ENCODE data around the gene TAS2R40.

The TAS2R40 gene

DNA sequence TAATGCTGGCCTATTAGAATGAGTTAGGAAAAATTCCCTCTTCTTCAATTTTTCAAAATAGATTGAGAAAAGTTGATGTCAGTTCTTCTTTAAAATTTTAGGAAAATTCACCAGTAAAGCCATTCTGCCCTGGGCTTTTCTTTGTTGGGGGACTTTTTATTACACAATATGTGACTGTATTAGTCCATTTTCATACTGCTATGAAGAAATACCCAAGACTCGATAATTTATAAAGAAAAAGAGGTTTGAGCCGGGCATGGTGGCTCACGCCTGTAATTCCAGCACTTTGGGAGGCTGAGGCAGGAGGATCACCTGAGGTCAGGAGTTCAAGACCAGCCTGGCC, 12.7 kb downstream of the TAS2R40 start:
- no peak for TF ChIP-seq POLR2AphosphoS5 (IDR thresholded peaks at IDR 0.05; ENCODE audit: low read depth, low read length)

DNA sequence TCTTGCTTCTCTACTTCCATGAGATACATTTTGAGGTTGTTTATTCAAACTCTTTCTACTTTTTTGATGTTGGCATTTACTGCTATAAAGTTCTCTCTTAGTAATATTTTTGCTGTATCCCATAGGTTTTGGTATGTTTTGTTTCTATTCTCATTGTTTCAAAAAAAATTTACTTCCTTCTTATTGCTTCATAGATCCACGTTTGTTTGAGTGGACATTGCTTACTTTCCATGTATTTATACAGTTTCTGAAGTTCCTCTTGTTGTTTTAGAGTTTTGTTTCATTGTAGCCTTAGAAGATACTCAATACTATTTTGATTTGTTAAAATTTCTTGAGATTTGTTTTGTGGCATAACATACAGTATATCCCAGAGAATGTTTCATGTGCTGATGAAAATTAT, 13.7 kb downstream of the TAS2R40 start:
- no peak for TF ChIP-seq SIN3A (IDR thresholded peaks at IDR 0.05; ENCODE audit: borderline replicate concordance, insufficient read depth, low read length)
- no peak for TF ChIP-seq FOXP2 (optimal IDR thresholded peaks at IDR 0.05; ENCODE audit: borderline replicate concordance, extremely low read depth, extremely low read length, insufficient read depth)
- TF ChIP-seq, protein P1, sequence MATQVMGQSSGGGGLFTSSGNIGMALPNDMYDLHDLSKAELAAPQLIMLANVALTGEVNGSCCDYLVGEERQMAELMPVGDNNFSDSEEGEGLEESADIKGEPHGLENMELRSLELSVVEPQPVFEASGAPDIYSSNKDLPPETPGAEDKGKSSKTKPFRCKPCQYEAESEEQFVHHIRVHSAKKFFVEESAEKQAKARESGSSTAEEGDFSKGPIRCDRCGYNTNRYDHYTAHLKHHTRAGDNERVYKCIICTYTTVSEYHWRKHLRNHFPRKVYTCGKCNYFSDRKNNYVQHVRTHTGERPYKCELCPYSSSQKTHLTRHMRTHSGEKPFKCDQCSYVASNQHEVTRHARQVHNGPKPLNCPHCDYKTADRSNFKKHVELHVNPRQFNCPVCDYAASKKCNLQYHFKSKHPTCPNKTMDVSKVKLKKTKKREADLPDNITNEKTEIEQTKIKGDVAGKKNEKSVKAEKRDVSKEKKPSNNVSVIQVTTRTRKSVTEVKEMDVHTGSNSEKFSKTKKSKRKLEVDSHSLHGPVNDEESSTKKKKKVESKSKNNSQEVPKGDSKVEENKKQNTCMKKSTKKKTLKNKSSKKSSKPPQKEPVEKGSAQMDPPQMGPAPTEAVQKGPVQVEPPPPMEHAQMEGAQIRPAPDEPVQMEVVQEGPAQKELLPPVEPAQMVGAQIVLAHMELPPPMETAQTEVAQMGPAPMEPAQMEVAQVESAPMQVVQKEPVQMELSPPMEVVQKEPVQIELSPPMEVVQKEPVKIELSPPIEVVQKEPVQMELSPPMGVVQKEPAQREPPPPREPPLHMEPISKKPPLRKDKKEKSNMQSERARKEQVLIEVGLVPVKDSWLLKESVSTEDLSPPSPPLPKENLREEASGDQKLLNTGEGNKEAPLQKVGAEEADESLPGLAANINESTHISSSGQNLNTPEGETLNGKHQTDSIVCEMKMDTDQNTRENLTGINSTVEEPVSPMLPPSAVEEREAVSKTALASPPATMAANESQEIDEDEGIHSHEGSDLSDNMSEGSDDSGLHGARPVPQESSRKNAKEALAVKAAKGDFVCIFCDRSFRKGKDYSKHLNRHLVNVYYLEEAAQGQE (IDR thresholded peaks at IDR 0.05; ENCODE audit: insufficient read depth in 1 of 2, low read depth in 2 of 2, low read length in 2 of 2), result no peak
- no peak for TF ChIP-seq TAF1 (IDR thresholded peaks at IDR 0.05; ENCODE audit: borderline replicate concordance, insufficient read depth, low read length)
- TF ChIP-seq POLR2AphosphoS5 (IDR thresholded peaks at IDR 0.05; ENCODE audit: low read depth, low read length), result no peak

DNA sequence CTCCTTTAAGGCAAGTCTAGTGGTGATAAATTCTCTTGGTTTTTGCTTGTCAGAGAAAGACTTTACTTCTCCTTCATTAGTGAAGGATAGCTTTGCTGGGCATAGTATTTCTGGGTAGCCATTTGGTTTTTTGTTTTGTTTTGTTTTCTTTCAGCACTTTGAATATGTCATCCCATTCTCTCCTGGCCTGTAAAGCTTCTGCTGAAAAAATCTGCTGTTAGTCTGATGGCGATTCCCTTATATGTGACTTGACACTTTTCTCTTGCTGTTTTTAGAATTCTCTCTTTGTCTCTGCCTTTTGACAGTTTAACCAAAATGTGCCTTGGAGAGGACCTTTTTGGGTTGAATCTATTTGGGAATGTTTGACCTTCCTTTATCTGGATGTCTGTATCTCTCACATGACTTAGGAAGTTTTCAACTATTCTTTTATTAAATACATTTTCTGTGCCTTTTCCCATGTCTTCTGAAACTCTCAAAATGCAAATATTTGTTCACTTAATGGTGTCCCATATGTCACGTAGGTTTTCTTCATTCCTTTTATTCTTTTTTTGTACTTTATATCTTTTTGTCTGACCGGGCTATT, 14.7 kb downstream of the TAS2R40 start:
- no peak for TF ChIP-seq SIN3A (IDR thresholded peaks at IDR 0.05; ENCODE audit: borderline replicate concordance, insufficient read depth, low read length)
- TF ChIP-seq, protein P1 (IDR thresholded peaks at IDR 0.05; ENCODE audit: insufficient read depth in 1 of 2, low read depth in 2 of 2, low read length in 2 of 2), result no peak
- TF ChIP-seq TAF1 (IDR thresholded peaks at IDR 0.05; ENCODE audit: borderline replicate concordance, insufficient read depth, low read length), result no peak
- no peak for TF ChIP-seq FOXP2 (optimal IDR thresholded peaks at IDR 0.05; ENCODE audit: borderline replicate concordance, extremely low read depth, extremely low read length, insufficient read depth)

- TF ChIP-seq, protein P1 (IDR thresholded peaks at IDR 0.05; ENCODE audit: insufficient read depth in 1 of 2, low read depth in 2 of 2, low read length in 2 of 2), result no peak
- TF ChIP-seq POLR2AphosphoS5 (IDR thresholded peaks at IDR 0.05; ENCODE audit: low read depth, low read length) (no peak), TAF1 (IDR thresholded peaks at IDR 0.05; ENCODE audit: borderline replicate concordance, insufficient read depth, low read length) (no peak), SIN3A (IDR thresholded peaks at IDR 0.05; ENCODE audit: borderline replicate concordance, insufficient read depth, low read length) (no peak), FOXP2 (optimal IDR thresholded peaks at IDR 0.05; ENCODE audit: borderline replicate concordance, extremely low read depth, extremely low read length, insufficient read depth) (no peak)
Measured at GRCh38 chr7:143237366-143237765, 15.5 kb downstream of the TAS2R40 start.

GRCh38 chr7:143238289-143238980, 16.6 kb downstream of the TAS2R40 start:
- TF ChIP-seq SIN3A (IDR thresholded peaks at IDR 0.05; ENCODE audit: borderline replicate concordance, insufficient read depth, low read length) (no peak), TAF1 (IDR thresholded peaks at IDR 0.05; ENCODE audit: borderline replicate concordance, insufficient read depth, low read length) (no peak), FOXP2 (optimal IDR thresholded peaks at IDR 0.05; ENCODE audit: borderline replicate concordance, extremely low read depth, extremely low read length, insufficient read depth) (no peak), POLR2AphosphoS5 (IDR thresholded peaks at IDR 0.05; ENCODE audit: low read depth, low read length) (no peak)
- TF ChIP-seq, protein P1 (IDR thresholded peaks at IDR 0.05; ENCODE audit: insufficient read depth in 1 of 2, low read depth in 2 of 2, low read length in 2 of 2), result no peak

Data from PFSK-1 (cell line).